GM12892 (cell line): ENCODE measurements around the gene KCNQ1OT1.

Experiments used
- POLR2A ChIP-seq: IDR thresholded peaks from 2 replicates; pipeline ENCODE4 v1.6.1; 2011; ENCODE audit warnings: low read depth, low read length, control low read depth
- POLR2AphosphoS5 ChIP-seq: IDR thresholded peaks from 2 replicates; pipeline ENCODE4 v1.6.1; 2011; ENCODE audit warnings: low read depth, low read length, control low read depth
- TAF1 ChIP-seq: IDR thresholded peaks from 2 replicates; pipeline ENCODE4 v1.6.1; 2011; ENCODE audit warnings: low read depth, mild to moderate bottlenecking, control low read depth, low read length, borderline replicate concordance

- no peak for TF ChIP-seq POLR2AphosphoS5
- no peak for TF ChIP-seq POLR2A
- TF ChIP-seq TAF1 = no peak
These were observed 26.6 kb downstream of the KCNQ1OT1 start for GRCh38 chr11:2673250-2673610.
